Measurements from ENCODE around the gene CTRB1. TPM values are rescaled to one million over a fixed set of nuclear protein-coding genes. Genes with fewer than 3 reads are reported as not detected.
A peak's percentile ranks its signal among the peaks of the same experiment; 100 is the strongest.

The CTRB1 gene
- total RNA-seq, 1 experiment from 2014 or later = not detected

DNA sequence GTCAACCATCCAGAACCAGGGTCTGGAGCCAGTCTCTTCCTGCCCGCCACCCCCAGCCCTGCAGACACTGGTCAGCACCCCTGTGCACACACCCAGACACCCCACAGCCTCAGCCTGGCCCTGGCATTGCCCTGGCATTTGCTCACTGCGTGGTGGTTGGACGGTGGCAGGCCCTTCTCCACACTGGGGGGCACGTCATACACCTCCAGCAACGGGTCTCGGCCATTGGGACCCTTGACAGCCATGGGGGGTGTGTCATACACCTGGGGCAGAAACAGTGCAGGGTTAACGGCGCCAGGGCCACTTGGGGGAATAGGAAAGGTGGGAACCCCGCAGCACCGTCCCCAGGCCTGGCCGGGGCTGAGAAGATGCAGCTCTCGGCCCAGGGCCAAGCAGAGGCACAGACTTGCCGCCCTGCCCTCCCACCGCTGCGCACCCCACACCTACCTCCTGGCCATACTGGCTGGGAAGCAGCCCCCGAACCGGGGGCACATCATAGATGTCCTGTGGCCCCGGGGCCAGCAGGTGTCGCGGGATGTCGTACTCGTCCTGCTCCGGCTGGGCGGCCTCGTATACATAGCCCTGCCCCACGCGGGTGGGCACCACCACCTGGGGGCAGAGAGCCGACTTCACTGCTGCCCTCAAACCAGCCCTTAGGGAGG, 18.1 kb downstream of the CTRB1 start:
- Mint-ChIP-seq H3K4me1 (peaks cover 6 to 21% of the 10 kb centered on the region in 2 experiments), H3K4me3 (no peak overlapping the region), H3K9me3 (no peaks in the 10 kb centered on the region), H3K27ac (no peak overlapping the region), H3K36me3 (ENCODE audit: insufficient read depth in 1 of 3, low read depth in 3 of 3) (peaks cover 37 to 61% (median 55%) of the 10 kb centered on the region in 3 experiments; a peak in 6 of 7 replicates), H3K27me3 (ENCODE audit: low read depth) (no peaks in the 10 kb centered on the region)
- H3K79me2 ChIP-seq (ENCODE audit: insufficient read depth, low read length) = peaks cover 10% of the 10 kb centered on the region; the same call in 1 of the 2 replicates
- no peaks in the 10 kb centered on the region for H3K27me3 ChIP-seq (ENCODE audit: insufficient read depth, low read length)
- H3K4me2 ChIP-seq (ENCODE audit: insufficient read depth, insufficient read length, low read length) = no peak overlapping the region
- H3K79me1 ChIP-seq (ENCODE audit: insufficient read depth, low read depth, low read length, poor library complexity, severe bottlenecking) = no peaks in the 10 kb centered on the region
- H3K23ac ChIP-seq (ENCODE audit: insufficient read length, low read depth, low read length) = no peak overlapping the region
- H2BK12ac ChIP-seq (ENCODE audit: insufficient read length, low read depth, low read length) = no peak overlapping the region
- H3K27ac ChIP-seq (ENCODE audit: insufficient read length, low read depth, low read length) = no peak overlapping the region
- H3K23me2 ChIP-seq (ENCODE audit: insufficient read length, low read depth, low read length, poor library complexity, severe bottlenecking) = no peaks in the 10 kb centered on the region
- H2AFZ ChIP-seq (ENCODE audit: low read length) = no peak overlapping the region
- no peak overlapping the region for H2BK120ac ChIP-seq (ENCODE audit: low read depth, low read length, poor library complexity, severe bottlenecking)
- H4K20me1 ChIP-seq (ENCODE audit: control insufficient read depth, insufficient read depth, insufficient read length) = no peaks in the 10 kb centered on the region
- no peak for TF ChIP-seq CTCF (conservative IDR thresholded peaks at IDR 0.05)
- H2BK20ac ChIP-seq (ENCODE audit: low read depth, low read length, poor library complexity, severe bottlenecking) = no peak overlapping the region
- no peak overlapping the region for H2BK15ac ChIP-seq (ENCODE audit: low read depth, low read length)
- no peak overlapping the region for H4K8ac ChIP-seq (replicated peaks; ENCODE audit: insufficient read length, low read depth, low read length)
- H3K56ac ChIP-seq (ENCODE audit: insufficient read length, low read depth, low read length) = no peak overlapping the region
- no peak overlapping the region for H3K4ac ChIP-seq (ENCODE audit: low read depth, low read length)
- WGBS (ENCODE audit: extremely low coverage, insufficient read length, low lambda C conversion rate) = no CpG with 5 or more reads among the region's 28 CpGs
- no peak overlapping the region for H2AK5ac ChIP-seq (ENCODE audit: insufficient read length, low read length)
- no peak overlapping the region for H3K9ac ChIP-seq (ENCODE audit: extremely low read depth, insufficient read length, low read length)
- H4K91ac ChIP-seq (ENCODE audit: insufficient read length, low read depth, low read length) = no peak overlapping the region
- H3T11ph ChIP-seq (ENCODE audit: low read length) = no peak overlapping the region
- H3K14ac ChIP-seq (ENCODE audit: insufficient read depth, low read length) = no peak overlapping the region
- H3K4me1 ChIP-seq (ENCODE audit: insufficient read depth, low read length) = no peaks in the 10 kb centered on the region
- H3K9me3 ChIP-seq (ENCODE audit: control insufficient read depth, low read depth, low read length) = no peaks in the 10 kb centered on the region
- H2BK5ac ChIP-seq (ENCODE audit: insufficient read length, low read length) = no peak overlapping the region
- DNase-seq = peak; percentile 29
- H4K5ac ChIP-seq (ENCODE audit: insufficient read length, low read depth, low read length) = no peak overlapping the region
- no peak overlapping the region for H3K18ac ChIP-seq (ENCODE audit: insufficient read length, low read depth, low read length)

Data from H9 (cell line).